HG03095 (cell line): ENCODE results near the gene STARD10.

Experiments
- ATAC-seq: cut with Tn5 transposase; IDR thresholded peaks from one replicate; pipeline ENCODE4 v1.9.1; 2021; ENCODE audit warnings: moderate library complexity; ENCODE audit not compliant: unreplicated experiment

The STARD10 gene

DNA sequence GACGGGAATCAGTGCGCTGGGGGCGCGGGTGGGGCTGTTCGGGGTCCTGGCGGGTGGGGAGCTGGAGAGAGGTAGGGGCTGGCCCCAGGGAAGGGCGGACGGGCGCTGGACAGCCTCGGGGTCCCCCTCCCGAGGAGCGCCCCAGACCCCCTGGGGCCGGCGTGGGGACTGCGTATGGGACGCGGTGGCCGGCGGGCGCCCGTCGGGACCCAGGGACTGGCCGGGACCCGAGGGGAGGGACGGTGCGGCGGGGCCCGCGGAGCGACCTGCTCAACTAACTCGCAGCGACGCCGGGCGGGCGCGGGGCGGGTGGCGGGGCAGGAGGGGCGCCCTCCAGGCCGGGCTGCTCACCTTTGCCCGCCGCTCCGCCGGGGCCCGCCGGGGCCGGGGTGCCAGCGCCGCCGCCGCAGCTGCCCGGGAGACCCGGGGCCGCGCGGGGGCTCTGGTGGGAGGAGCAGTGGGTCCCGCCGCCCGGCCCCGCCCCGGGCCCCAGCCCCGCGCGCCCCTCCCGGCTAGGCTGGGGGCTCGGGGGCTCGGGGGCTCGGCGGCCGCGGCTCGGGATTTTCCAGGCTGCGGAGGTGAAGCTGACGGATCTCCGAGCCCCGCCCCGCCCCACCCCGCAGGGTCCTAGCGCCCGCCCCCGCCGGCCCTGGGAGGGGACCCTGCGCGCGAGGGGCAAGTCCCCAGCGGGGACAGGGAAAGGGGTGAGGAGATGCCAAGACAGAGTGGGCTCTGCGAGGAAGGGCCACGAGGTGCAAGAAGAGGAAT is 12.3 kb downstream of the STARD10 start:
- ATAC-seq = no peak

- no peak for ATAC-seq
Measured at GRCh38 chr11:72781063-72781312, 12.9 kb downstream of the STARD10 start.

- ATAC-seq = no peak
Measured at GRCh38 chr11:72780296-72781062, 13.4 kb downstream of the STARD10 start.

- no peak for ATAC-seq
Measured at GRCh38 chr11:72779495-72780128, 14.2 kb downstream of the STARD10 start.

- ATAC-seq = no peak
Measured at GRCh38 chr11:72778535-72779494, 15.0 kb downstream of the STARD10 start.

- ATAC-seq = no peak
Measured at GRCh38 chr11:72777755-72778278, 16.0 kb downstream of the STARD10 start.

DNA sequence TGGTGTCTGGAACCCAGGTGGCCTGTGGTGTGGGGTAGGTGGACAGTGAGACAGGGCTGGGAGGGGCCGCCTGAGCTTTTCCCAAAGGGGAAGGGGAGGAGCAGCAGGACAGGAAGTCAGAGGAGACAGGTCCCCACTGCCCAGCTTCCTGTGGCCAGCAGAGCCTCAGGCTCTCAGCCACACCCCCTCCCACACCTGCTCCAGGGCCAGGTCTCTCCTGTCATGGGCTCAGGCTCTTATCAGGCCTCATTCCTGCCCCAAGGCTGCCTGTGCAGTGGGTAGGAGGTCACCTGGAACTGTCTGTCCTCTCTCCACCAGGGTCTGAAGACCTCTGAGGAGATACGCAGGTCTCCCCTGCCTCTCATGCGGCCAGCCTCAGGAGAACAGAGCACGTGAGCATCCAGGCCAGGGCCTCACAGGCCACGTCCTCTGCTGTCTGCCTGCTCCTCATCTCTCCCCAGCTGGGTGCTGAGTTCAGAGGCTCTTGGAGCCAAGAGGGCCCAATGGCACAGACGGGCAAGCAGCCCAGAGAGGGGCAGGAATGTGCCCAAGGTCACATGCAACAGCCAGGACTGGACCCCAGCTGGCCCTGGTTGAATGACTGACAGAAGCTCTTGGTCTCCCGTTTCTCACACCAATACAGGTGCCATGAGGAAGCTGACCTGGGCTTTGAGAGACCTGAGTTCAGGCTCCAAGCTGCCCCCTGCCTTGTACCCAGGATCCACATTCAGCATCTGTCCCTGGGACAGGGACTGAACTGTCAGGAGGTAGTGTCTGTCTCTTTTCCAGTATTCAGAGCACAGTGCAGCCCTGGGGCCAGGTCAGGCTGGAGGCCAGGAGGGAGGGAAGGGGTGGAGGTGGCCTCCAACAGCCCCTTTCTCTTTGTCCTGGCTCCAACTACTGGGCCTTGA is 16.7 kb downstream of the STARD10 start:
- no peak for ATAC-seq

DNA sequence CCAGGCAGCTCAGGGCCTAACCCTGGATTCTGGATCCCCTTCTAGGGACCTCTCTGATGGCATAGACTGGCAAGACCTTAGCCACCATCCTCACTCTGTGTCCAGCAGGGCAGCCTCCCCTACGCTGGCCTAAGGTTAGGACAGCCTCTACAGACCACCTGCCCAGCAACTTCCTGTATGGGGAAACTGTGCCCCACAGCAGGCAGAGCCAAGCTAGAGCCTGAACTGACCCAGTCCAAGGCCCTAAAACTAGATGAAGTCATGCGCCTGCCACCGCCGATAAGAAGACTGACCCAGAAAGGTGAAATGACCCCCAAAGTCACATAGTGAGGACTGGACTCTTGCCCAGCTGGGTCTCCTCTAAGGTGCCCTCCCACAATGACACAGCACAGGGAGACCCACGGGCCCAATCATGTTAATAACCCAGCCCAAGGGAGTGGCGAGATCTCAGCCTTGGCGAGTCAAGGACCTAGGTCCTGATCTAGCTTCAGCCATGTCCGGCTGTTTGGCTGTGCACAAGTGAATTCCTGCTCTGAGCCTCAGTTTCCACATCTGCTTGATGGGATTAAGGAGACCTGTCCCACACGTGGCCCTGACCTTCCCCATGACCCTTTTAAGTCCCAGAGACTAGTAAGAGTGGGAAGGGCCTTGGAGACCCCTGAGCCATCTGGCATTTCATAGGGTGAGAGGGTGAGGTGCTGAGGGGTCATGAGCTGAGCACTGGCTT is 17.6 kb downstream of the STARD10 start:
- ATAC-seq = no peak

DNA sequence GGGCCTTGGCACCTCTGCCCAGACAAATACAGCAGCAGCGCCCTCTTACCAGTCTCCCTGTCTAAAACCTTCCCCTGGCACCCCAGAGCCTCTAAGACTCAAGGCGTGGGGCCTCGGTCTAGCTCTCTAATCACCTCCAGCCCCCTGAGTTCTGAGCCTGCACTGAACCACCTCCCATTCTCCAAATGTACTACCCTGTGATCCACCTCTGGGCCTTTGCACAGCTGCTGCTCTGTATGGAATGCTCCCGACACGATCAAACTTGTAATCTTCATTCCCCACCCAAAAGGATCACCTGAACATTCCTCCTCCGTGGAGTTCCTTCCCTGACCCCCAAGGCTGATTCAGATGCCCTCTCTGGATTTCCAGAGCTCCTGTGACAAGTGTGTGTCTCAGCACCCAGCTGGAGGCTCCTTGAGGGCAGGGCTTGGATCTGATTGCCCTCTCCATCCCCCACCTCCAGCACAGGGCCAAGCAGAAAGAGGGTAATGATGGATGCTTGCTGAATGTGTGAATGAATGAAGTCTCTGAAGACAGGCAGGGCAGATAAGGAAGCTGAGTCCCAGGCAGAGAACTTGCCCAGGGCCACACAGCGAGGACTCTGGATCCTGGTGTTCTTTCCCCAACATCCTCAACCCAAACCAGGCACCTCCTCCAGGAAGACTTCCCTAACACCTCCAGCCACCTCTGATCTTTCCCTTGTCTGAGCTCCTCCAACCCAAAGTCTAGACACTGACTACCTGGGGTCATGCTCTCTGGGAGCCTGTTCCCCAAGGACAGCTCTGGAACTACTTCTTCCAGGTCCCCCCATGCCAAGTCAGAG is 18.3 kb downstream of the STARD10 start:
- no peak for ATAC-seq

GRCh38 chr11:72774499-72774898 is 19.3 kb downstream of the STARD10 start:
- ATAC-seq = no peak

GRCh38 chr11:72773696-72774095 is 20.2 kb downstream of the STARD10 start:
- no peak for ATAC-seq

DNA sequence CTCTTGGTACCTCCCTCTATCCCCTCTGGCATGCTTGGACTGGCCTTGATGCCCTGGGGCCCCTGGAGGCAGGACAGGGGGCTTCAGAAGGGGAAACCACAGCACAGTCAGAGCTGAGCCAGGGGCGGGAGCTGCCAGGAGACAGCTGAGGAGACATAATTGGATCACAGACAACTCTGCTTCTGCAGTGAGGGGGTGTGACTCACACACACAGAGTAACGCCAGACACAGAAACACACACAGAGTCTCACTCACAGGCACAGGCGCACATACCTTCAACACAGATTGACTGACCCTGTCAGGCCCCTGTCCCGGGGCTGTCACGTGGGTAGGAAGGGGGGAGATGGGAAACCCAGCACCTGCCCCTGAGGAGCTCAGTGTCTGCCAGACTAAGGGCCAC is 20.6 kb downstream of the STARD10 start:
- ATAC-seq = no peak

DNA sequence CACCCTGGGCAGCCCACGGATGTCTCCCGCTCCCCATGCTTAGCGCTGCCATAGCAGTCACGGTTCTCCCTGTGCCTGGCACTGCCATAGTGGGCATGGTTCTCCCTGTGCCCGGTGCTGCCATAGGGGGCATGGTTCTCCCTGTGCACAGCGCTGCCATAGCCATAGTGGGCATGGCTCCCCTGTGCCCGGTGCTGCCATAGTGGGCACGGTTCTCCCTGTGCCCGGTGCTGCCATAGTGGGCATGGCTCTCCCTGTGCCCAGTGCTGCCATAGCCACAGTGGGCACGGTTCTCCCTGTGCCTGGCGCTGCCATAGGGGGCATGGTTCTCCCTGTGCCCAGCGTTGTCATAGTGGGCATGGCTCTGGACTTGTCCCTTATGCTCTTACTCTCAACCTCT is 21.8 kb downstream of the STARD10 start:
- ATAC-seq = no peak

- no peak for ATAC-seq
Measured at GRCh38 chr11:72771507-72771906, 22.3 kb downstream of the STARD10 start.

DNA sequence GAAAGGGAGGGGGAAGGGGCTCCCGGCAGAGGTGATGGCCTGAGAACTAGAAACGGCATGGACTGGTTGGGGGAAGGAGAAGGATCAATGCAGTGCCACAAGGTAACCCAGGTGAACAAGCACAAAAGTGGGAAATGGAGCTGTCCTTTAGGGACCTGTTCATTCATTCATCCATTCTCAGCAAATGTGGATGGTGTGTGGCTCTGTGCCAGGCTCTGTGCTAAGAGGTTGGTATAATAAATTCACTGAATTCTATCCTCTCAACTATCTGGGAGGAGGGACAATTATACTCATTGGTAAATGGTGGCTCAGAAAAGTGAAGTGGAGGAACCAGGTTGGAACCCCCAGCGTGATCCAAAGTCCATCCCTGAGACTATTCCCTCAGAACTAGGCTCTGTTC is 23.0 kb downstream of the STARD10 start:
- no peak for ATAC-seq

- ATAC-seq = no peak
Measured at GRCh38 chr11:72769680-72770079, 24.2 kb downstream of the STARD10 start.

DNA sequence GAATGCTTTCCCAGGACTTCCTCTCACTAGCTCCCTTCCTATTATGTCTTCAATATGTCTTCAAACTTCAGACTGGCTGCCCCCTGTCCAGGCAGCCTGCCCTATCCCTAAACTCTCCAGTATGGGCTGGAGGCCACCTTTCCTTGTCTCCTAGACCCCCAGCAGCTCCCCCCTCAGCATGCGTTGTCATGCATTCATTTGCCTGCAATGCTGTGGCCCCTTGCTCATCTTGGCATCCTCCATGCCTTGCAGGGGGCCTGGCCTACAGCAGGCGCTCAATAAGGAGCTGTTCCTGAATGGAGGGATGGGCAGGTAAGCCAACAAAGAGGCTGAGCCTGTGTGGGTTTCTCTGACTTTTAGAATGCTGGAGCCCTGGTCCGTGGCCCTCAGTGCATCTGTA is 25.3 kb downstream of the STARD10 start:
- ATAC-seq = no peak
